ENCODE data around the gene ITGA5.

GRCh38 chr12:54371328-54372112 is 47.5 kb downstream of the ITGA5 start:
- TF ChIP-seq CTCF (IDR thresholded peaks at IDR 0.05) (no peak), POLR2A (IDR thresholded peaks at IDR 0.05) (no peak)
